PC-9 (cell line): Measurements from ENCODE around the gene TRIM59. TPM values are rescaled to one million over a fixed set of nuclear protein-coding genes. Genes with fewer than 3 reads are reported as not detected.

Source experiments
- BruUV-seq: library from RNA; stranded (reverse); fragments of 400-500 nt; replicated peaks from 2 replicates; lab custom pipeline; 2021; lab: Mats Ljungman, UMichigan
- CTCF ChIA-PET: fragments of 300-600 bp; sonication (Branson Sonifier 250); formaldehyde crosslinking; loops from one replicate; lab custom pipeline; 2022; ENCODE audit warnings: antibody characterized with exemption; lab: Charles Lee
- POLR2A ChIA-PET: fragments of 300-600 bp; sonication (Branson Sonifier 250); formaldehyde crosslinking; loops from one replicate; lab custom pipeline; 2022; ENCODE audit warnings: antibody characterized with exemption; ENCODE audit not compliant: unreplicated experiment; lab: Charles Lee
- DNase-seq, 2 experiments: peaks; one replicate each; pipeline versions ENCODE4 v3.0.0 to v3.0.0-alpha.2; 2015 to 2022; ENCODE audit warnings: mixed read lengths in 1 of 2
- H2AFZ ChIP-seq: fragments of 200-600 bp; sonication (generic); 2 replicates; pipeline ENCODE4 v1.8.1; 2017; ENCODE audit warnings: antibody characterized with exemption
- H3F3A ChIP-seq: fragments of 200-600 bp; sonication (generic); 2 replicates; pipeline ENCODE4 v1.8.1; 2017; ENCODE audit warnings: antibody characterized with exemption, mild to moderate bottlenecking, low read depth; ENCODE audit not compliant: insufficient read depth
- H3K27ac ChIP-seq: fragments of 200-600 bp; sonication (generic); 2 replicates; pipeline ENCODE4 v1.6.1; 2016; ENCODE audit warnings: mixed run types
- H3K27me3 ChIP-seq: fragments of 200-600 bp; sonication (generic); 2 replicates; pipeline ENCODE4 v1.6.1; 2016; ENCODE audit warnings: low read depth, mixed run types; ENCODE audit not compliant: insufficient read depth
- H3K36me3 ChIP-seq: fragments of 200-600 bp; sonication (generic); 2 replicates; pipeline ENCODE4 v1.6.1; 2016; ENCODE audit warnings: low read depth, mixed run types
- H3K4me1 ChIP-seq: fragments of 200-600 bp; sonication (generic); replicated peaks from 2 replicates; pipeline ENCODE4 v1.6.1; 2016; ENCODE audit warnings: mixed run types; ENCODE audit not compliant: insufficient read depth
- H3K4me2 ChIP-seq: fragments of 200-600 bp; sonication (generic); 2 replicates; pipeline ENCODE4 v1.6.1; 2017; ENCODE audit warnings: mixed run types
- H3K4me3 ChIP-seq: fragments of 200-600 bp; sonication (generic); 2 replicates; pipeline ENCODE4 v1.6.1; 2016; ENCODE audit warnings: mixed run types
- H3K79me2 ChIP-seq: fragments of 200-600 bp; sonication (generic); 2 replicates; pipeline ENCODE4 v1.6.1; 2017; ENCODE audit warnings: low read depth, mixed run types
- H3K9me2 ChIP-seq: fragments of 200-600 bp; sonication (generic); 2 replicates; pipeline ENCODE4 v1.8.1; 2017; ENCODE audit warnings: mild to moderate bottlenecking; ENCODE audit not compliant: insufficient read depth
- H3K9me3 ChIP-seq: fragments of 200-600 bp; sonication (generic); 2 replicates; pipeline ENCODE4 v1.8.1; 2016; ENCODE audit warnings: low read depth; ENCODE audit not compliant: insufficient read depth
- H4K20me1 ChIP-seq: fragments of 200-600 bp; sonication (generic); 2 replicates; pipeline ENCODE4 v1.8.1; 2017; ENCODE audit not compliant: insufficient read depth
- EZH2 ChIP-seq: fragments of 200-600 bp; sonication (generic); IDR thresholded peaks from 2 replicates; pipeline ENCODE4 v1.8.0; 2017; ENCODE audit warnings: antibody characterized with exemption, low read depth
- intact Hi-C: fragments of 100-400 bp; cut with micrococcal nuclease; formaldehyde crosslinking; loops from one replicate; pipeline ENCODE4 v1.10.0; 2022; ENCODE audit not compliant: unreplicated experiment
- total RNA-seq: library from RNA; stranded (reverse); gene quantifications from 2 replicates; pipeline ENCODE4 v1.2.3, GENCODE V29; 2021
- TF ChIP-seq, protein P1 (sequence below): fragments of 200-600 bp; sonication (generic); conservative IDR thresholded peaks from 2 replicates; pipeline ENCODE4 v1.6.1; 2017; ENCODE audit warnings: mixed run types, antibody characterized with exemption, mild to moderate bottlenecking, moderate library complexity

The TRIM59 gene
- total RNA-seq, 1 experiment from 2014 or later = 23.3 TPM

DNA sequence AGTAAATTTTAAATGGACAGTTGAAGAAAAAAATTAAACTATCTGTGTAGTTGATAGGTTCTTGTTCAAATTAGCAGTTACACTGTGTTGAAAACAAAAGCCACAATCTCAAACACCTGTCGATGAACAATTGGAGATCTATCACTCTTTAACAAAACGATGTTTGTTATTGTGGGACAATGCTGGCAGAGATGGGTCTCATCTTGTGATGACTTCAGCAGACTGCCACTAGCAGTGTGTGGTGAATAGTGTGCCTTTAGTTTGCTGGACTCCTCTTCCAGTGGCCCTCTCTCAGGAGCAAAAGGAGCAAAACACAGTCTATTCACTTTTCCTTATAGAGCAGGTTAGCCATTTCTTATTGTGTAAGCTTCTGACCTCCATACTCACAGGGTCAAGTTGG, 14.7 kb upstream of the TRIM59 start:
- Histone ChIP-seq H3K4me1 (no peaks in the 10 kb centered on the region), H3K9me2 (no peaks in the 10 kb centered on the region), H3F3A (no peaks in the 10 kb centered on the region), H3K27me3 (no peaks in the 10 kb centered on the region), H3K4me2 (no peak overlapping the region), H3K4me3 (no peak overlapping the region), H3K36me3 (no peaks in the 10 kb centered on the region), H3K79me2 (no peaks in the 10 kb centered on the region), H2AFZ (no peak overlapping the region), H3K9me3 (no peaks in the 10 kb centered on the region), H3K27ac (no peak overlapping the region), H4K20me1 (no peaks in the 10 kb centered on the region)
- intact Hi-C loops = no loop called here
- no peak for TF ChIP-seq EZH2
- TF ChIP-seq, protein P1, sequence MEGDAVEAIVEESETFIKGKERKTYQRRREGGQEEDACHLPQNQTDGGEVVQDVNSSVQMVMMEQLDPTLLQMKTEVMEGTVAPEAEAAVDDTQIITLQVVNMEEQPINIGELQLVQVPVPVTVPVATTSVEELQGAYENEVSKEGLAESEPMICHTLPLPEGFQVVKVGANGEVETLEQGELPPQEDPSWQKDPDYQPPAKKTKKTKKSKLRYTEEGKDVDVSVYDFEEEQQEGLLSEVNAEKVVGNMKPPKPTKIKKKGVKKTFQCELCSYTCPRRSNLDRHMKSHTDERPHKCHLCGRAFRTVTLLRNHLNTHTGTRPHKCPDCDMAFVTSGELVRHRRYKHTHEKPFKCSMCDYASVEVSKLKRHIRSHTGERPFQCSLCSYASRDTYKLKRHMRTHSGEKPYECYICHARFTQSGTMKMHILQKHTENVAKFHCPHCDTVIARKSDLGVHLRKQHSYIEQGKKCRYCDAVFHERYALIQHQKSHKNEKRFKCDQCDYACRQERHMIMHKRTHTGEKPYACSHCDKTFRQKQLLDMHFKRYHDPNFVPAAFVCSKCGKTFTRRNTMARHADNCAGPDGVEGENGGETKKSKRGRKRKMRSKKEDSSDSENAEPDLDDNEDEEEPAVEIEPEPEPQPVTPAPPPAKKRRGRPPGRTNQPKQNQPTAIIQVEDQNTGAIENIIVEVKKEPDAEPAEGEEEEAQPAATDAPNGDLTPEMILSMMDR = no peak
- DNase-seq = no peak
- ChIA-PET CTCF (interaction anchor here (0.6 kb wide), 1 partner anchor 528 kb away, joined by 3 read pairs; no protein-coding TSS in a partner anchor), POLR2A (no interaction called here)
- BruUV-seq = no TSS peak

DNA sequence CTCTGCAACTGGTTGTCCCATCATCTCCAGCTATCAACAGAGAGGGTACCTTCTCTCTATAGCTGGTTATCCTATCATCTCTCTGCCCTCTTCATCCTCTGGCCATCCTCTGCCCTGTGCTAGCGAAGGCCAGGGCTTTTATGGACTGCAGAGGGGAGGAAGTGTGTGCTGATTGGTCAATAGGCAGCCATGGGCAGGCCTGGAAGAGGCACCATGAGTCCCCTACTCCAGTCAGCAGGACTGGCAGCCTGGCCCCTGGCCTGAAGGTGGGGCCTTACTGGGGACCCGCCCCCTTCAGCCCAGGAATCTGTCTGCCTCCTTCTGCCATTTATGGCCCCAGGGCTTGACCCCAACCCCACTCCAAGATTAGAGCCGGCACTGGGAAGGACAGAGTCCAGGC, 10.4 kb upstream of the TRIM59 start:
- Histone ChIP-seq H3F3A (no peaks in the 10 kb centered on the region), H2AFZ (no peak overlapping the region), H3K36me3 (no peaks in the 10 kb centered on the region), H3K4me1 (no peaks in the 10 kb centered on the region), H3K27me3 (no peaks in the 10 kb centered on the region), H3K4me2 (no peak overlapping the region), H3K27ac (no peak overlapping the region), H3K9me2 (no peaks in the 10 kb centered on the region), H3K79me2 (no peaks in the 10 kb centered on the region), H4K20me1 (no peaks in the 10 kb centered on the region), H3K4me3 (no peak overlapping the region), H3K9me3 (no peaks in the 10 kb centered on the region)
- intact Hi-C loops = no loop called here
- DNase-seq = no peak
- POLR2A ChIA-PET = no interaction called here
- no TSS peak for BruUV-seq
- TF ChIP-seq, protein P1 = no peak
- TF ChIP-seq EZH2 = no peak
- CTCF ChIA-PET = no interaction called here

DNA sequence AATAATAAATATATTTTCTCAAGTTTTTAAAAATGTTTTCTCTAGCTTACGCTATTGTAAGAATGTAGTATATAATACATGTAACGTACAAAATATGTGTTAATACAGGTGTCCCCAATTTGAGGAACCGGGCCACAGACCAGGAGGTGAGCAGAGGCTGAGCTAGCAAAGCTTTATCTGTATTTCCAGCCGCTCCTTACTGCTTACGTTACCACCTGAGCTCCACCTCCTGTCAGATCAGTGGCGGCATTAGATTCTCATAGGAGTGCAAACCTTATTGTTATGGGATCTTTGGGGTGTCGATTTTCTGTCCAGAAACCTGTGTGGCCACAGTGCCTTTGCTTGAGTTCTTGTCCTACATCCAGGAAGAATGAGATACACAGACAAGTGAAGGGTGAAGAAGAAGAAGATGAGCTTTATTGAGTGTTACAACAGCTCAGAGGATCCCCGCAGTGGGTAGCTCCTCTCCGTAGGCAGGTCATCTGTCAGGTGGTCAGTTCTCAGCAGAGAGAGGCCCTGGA, 9.9 kb upstream of the TRIM59 start:
- no peaks in the 10 kb centered on the region for H3K27me3 ChIP-seq
- H2AFZ ChIP-seq = no peak overlapping the region
- ChIA-PET POLR2A (interaction anchor here (0.6 kb wide), 1 partner anchor 649 kb away, joined by 4 read pairs; no protein-coding TSS in a partner anchor), CTCF (interaction anchor here (0.6 kb wide), 1 partner anchor 46 kb away, joined by 4 read pairs; no protein-coding TSS in a partner anchor)
- TF ChIP-seq, protein P1 = no peak
- TF ChIP-seq EZH2 = no peak
- BruUV-seq = no TSS peak
- no peaks in the 10 kb centered on the region for H3K79me2 ChIP-seq
- no peak for DNase-seq
- H3K27ac ChIP-seq = no peak overlapping the region
- intact Hi-C loops = no loop called here
- H3K9me3 ChIP-seq = no peaks in the 10 kb centered on the region
- no peak overlapping the region for H3K4me3 ChIP-seq
- H3F3A ChIP-seq = no peaks in the 10 kb centered on the region
- H3K36me3 ChIP-seq = no peaks in the 10 kb centered on the region
- no peak overlapping the region for H3K4me2 ChIP-seq
- no peaks in the 10 kb centered on the region for H3K9me2 ChIP-seq
- no peaks in the 10 kb centered on the region for H4K20me1 ChIP-seq
- no peaks in the 10 kb centered on the region for H3K4me1 ChIP-seq
